Measurements from ENCODE around the gene CCDC7. TPM values are rescaled to one million over a fixed set of nuclear protein-coding genes. Genes with fewer than 3 reads are reported as not detected.
A peak's percentile ranks its signal among the peaks of the same experiment; 100 is the strongest.
"Not testable (repeated sequence)": the region's sequence is repeated elsewhere in the genome, so short reads cannot be mapped to it uniquely, and the experiment has no call there.

Gene CCDC7
- total RNA-seq, 2 experiments from 2014 or later: 69.4 to 72.9 TPM

DNA sequence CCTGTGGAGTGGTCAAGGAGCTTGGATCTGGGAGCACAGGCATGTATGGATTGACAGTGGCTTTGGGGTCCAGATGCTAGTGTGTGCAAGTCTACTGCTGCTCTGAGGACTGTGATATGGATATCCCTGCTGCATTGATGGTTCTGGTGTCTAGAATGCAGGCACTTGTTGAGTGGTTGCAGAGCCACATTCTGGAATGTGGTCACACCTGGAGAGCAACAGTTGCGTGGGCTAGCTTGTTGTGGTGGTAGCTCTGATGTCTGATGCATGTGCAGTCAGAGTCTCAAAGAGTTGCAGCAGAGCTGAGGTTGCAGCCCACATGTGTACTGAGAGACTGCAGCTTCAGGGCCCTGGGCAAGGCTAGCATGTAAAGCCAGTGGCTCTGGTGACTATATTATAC lies 43.2 kb downstream of the CCDC7 start:
- DNase-seq (no peak), ATAC-seq (ENCODE audit: poor library complexity) (no peak)
- H3K9me3 ChIP-seq (ENCODE audit: control insufficient read depth in 1 of 2, insufficient read depth in 1 of 2, low read length in 2 of 2): peaks cover 0 to 7% of the 10 kb centered on the region in 2 experiments
- Mint-ChIP-seq H3K27ac (no peak overlapping the region), H3K4me1 (ENCODE audit: low read depth) (peaks cover 25% of the 10 kb centered on the region), H3K27me3 (no peaks in the 10 kb centered on the region), H3K4me3 (no peak overlapping the region), H3K9me3 (peaks cover 5% of the 10 kb centered on the region), H3K36me3 (ENCODE audit: low read depth) (peaks cover 91% of the 10 kb centered on the region)
- ChIA-PET POLR2A (no interaction called here), CTCF (no interaction called here)
- intact Hi-C loops (cut with DNase I, micrococcal nuclease): no loop called here
- H3K36me3 ChIP-seq (ENCODE audit: insufficient read depth, low read length): peaks cover 19% of the 10 kb centered on the region
- no peak overlapping the region for H3K4me3 ChIP-seq (ENCODE audit: low read length)
- no peak overlapping the region for H3K27ac ChIP-seq (ENCODE audit: low read depth in 1 of 2, low read length in 2 of 2)
- no peaks in the 10 kb centered on the region for H3K27me3 ChIP-seq (ENCODE audit: control insufficient read depth in 1 of 2, insufficient read depth in 2 of 2, low read length in 2 of 2)
- H3K4me1 ChIP-seq (ENCODE audit: insufficient read depth, low read length): peaks cover 10% of the 10 kb centered on the region
- TF ChIP-seq, protein P1, sequence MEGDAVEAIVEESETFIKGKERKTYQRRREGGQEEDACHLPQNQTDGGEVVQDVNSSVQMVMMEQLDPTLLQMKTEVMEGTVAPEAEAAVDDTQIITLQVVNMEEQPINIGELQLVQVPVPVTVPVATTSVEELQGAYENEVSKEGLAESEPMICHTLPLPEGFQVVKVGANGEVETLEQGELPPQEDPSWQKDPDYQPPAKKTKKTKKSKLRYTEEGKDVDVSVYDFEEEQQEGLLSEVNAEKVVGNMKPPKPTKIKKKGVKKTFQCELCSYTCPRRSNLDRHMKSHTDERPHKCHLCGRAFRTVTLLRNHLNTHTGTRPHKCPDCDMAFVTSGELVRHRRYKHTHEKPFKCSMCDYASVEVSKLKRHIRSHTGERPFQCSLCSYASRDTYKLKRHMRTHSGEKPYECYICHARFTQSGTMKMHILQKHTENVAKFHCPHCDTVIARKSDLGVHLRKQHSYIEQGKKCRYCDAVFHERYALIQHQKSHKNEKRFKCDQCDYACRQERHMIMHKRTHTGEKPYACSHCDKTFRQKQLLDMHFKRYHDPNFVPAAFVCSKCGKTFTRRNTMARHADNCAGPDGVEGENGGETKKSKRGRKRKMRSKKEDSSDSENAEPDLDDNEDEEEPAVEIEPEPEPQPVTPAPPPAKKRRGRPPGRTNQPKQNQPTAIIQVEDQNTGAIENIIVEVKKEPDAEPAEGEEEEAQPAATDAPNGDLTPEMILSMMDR (IDR thresholded peaks at IDR 0.05): no peak

- Mint-ChIP-seq H3K27ac (no peak overlapping the region), H3K9me3 (peaks cover 5% of the 10 kb centered on the region), H3K4me1 (ENCODE audit: low read depth) (peaks cover 25% of the 10 kb centered on the region), H3K36me3 (ENCODE audit: low read depth) (peaks cover 89% of the 10 kb centered on the region), H3K27me3 (no peaks in the 10 kb centered on the region), H3K4me3 (no peak overlapping the region)
- ChIA-PET POLR2A (no interaction called here), CTCF (no interaction called here)
- ATAC-seq (ENCODE audit: poor library complexity) (no peak), DNase-seq (no peak)
- peaks cover 10% of the 10 kb centered on the region for H3K4me1 ChIP-seq (ENCODE audit: insufficient read depth, low read length)
- intact Hi-C loops (cut with DNase I, micrococcal nuclease): no loop called here
- no peak overlapping the region for H3K27ac ChIP-seq (ENCODE audit: low read depth in 1 of 2, low read length in 2 of 2)
- peaks cover 0 to 7% of the 10 kb centered on the region in 2 experiments for H3K9me3 ChIP-seq (ENCODE audit: control insufficient read depth in 1 of 2, insufficient read depth in 1 of 2, low read length in 2 of 2)
- TF ChIP-seq, protein P1 (IDR thresholded peaks at IDR 0.05): no peak
- H3K27me3 ChIP-seq (ENCODE audit: control insufficient read depth in 1 of 2, insufficient read depth in 2 of 2, low read length in 2 of 2): no peaks in the 10 kb centered on the region
- peaks cover 19% of the 10 kb centered on the region for H3K36me3 ChIP-seq (ENCODE audit: insufficient read depth, low read length)
- no peak overlapping the region for H3K4me3 ChIP-seq (ENCODE audit: low read length)
These were observed 44.0 kb downstream of the CCDC7 start for GRCh38 chr10:32489901-32490300.

GRCh38 chr10:32494562-32494961 lies 48.6 kb downstream of the CCDC7 start:
- H3K36me3 ChIP-seq (ENCODE audit: insufficient read depth, low read length); CTCF ChIA-PET; DNase-seq; H3K4me1 ChIP-seq (ENCODE audit: insufficient read depth, low read length); H3K9me3 Mint-ChIP-seq; H3K27me3 ChIP-seq (ENCODE audit: control insufficient read depth in 1 of 2, insufficient read depth in 2 of 2, low read length in 2 of 2); H3K4me3 ChIP-seq (ENCODE audit: low read length); intact Hi-C loops (cut with DNase I, micrococcal nuclease); H3K9me3 ChIP-seq (ENCODE audit: control insufficient read depth in 1 of 2, insufficient read depth in 1 of 2, low read length in 2 of 2); H3K4me3 Mint-ChIP-seq; ATAC-seq (ENCODE audit: poor library complexity); POLR2A ChIA-PET; H3K27ac ChIP-seq (ENCODE audit: low read depth in 1 of 2, low read length in 2 of 2); H3K27me3 Mint-ChIP-seq; H3K27ac Mint-ChIP-seq: not testable (repeated sequence)
- Mint-ChIP-seq H3K36me3 (ENCODE audit: low read depth) (peaks cover 91% of the 10 kb centered on the region), H3K4me1 (ENCODE audit: low read depth) (peaks cover 13% of the 10 kb centered on the region)

- H3K27me3 Mint-ChIP-seq: not testable (repeated sequence)
- peaks cover 88% of the 10 kb centered on the region for H3K36me3 Mint-ChIP-seq (ENCODE audit: low read depth)
These were observed 54.2 kb downstream of the CCDC7 start for GRCh38 chr10:32500136-32500535.

More at GRCh38 chr10:32500136-32500535, 54.2 kb downstream of the CCDC7 start:
- H3K4me3 ChIP-seq (ENCODE audit: low read length); POLR2A ChIA-PET; H3K36me3 ChIP-seq (ENCODE audit: insufficient read depth, low read length); H3K27ac Mint-ChIP-seq; H3K9me3 Mint-ChIP-seq; CTCF ChIA-PET; H3K4me1 ChIP-seq (ENCODE audit: insufficient read depth, low read length); H3K27me3 ChIP-seq (ENCODE audit: control insufficient read depth in 1 of 2, insufficient read depth in 2 of 2, low read length in 2 of 2); H3K27ac ChIP-seq (ENCODE audit: low read depth in 1 of 2, low read length in 2 of 2); ATAC-seq (ENCODE audit: poor library complexity); H3K4me3 Mint-ChIP-seq: not testable (repeated sequence)
- H3K4me1 Mint-ChIP-seq (ENCODE audit: low read depth): peaks cover 18% of the 10 kb centered on the region
- intact Hi-C loops (cut with DNase I, micrococcal nuclease): loop anchor here in 1 of 2 experiments (10.0 kb wide), 1 partner anchor 55 kb away; no protein-coding TSS in a partner anchor
- peaks cover 0 to 13% of the 10 kb centered on the region in 2 experiments for H3K9me3 ChIP-seq (ENCODE audit: control insufficient read depth in 1 of 2, insufficient read depth in 1 of 2, low read length in 2 of 2)
- peak in 1 of 14 experiments; percentile 2 for DNase-seq
